Measurements from ENCODE around the gene OCLN.
"Not testable (repeated sequence)": the region's sequence is repeated elsewhere in the genome, so short reads cannot be mapped to it uniquely, and the experiment has no call there.

Gene OCLN

DNA sequence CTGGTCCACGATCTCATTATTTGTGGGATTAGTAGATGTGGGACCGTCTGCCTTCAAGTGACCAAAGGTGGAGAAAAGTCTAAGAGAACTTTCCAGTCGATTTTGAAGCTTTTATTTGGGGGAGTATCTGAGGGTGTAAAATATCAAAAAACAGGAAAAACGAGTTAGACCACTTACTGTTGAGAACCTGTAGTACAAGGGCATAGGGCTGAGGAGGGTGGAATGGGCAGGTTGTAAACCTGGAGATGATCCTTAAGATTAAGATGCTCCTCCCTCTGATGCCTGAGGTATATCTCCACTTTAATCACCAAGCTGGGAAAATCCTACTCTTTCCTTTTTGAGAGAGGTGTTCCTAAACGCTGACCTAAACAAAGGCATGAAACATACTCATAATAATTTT, 35.4 kb downstream of the OCLN start:
- DNase-seq (ENCODE audit: low read depth in 2 of 2): no peak

DNA sequence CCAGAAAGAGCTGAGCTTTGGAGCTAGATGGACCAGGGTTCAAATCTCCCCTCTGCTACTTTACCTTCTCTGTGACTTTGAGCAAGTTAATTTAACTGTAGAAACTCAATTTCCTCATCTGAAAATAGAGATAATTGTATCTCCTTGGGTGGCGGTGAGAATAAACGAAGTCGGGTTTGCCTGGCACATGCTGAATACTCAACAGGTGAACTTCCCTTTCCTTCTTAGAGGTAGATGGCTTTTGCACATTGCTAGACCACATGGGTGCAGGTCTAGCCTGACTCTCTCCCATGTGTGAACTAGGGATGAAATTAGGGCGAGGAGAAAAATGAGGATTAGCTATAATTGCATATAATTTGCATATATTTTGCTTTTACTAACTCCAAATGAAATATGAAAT, 36.0 kb downstream of the OCLN start:
- no peak for DNase-seq (ENCODE audit: low read depth in 2 of 2)

DNA sequence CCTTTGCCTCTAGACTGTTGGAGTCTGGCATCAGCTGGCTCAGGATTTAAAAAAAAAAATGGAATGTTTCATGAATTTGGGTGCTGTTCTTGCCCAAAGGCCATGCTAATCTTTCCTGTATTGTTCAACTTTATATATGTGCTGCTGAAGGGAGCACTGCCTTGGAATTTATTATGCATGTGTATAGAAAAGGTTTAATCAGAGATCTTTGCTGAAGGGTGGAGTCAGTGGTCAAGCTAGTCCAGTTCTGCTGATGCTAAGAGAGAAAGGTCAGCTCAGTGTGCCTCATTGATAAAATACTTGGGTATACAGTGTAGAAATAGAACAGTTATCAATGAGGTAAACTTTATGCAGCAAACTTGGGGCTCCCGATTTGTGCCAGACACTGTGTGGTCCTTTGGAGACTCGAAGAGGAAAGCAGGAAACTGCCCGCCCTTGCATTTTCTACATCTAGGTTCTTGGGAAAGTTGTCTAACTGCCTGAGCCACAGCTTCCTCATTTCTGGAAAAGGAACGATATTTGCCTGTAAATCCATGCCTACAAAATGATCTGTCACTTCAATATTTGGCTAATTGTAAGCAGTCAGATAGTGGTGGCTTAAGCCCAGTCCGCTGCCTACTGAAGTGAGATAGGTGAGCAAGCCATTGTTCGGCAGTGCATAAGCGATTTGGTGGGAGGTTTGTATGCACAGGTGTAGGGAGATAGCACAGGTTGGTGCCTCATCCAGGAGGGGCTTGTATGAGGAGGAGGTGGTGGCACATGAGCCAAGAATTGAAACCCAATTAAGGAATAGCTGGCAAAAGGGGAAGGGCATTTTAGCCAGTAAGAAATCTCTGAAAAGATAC, 38.2 kb downstream of the OCLN start:
- DNase-seq (ENCODE audit: low read depth in 2 of 2): no peak

DNA sequence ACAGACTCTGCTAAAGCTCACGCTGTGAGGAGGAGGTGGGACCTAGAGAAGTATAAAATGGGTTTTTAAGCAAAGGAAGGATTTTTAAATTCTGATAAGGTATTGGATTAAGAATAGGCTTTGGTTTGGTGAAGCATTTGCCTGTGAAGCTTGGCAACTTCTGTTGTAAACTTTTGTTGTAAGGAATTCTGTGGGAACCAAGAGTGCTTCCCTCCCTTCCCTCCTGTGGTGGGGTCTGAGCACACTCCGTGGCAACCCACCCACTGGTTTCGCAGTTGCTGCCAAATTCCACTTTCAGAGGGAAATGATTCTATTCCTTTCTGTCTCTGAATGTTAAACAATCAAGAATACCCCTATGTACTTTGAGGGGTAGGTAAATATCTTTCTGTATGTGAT, 38.8 kb downstream of the OCLN start:
- no peak for DNase-seq (ENCODE audit: low read depth in 2 of 2)

DNA sequence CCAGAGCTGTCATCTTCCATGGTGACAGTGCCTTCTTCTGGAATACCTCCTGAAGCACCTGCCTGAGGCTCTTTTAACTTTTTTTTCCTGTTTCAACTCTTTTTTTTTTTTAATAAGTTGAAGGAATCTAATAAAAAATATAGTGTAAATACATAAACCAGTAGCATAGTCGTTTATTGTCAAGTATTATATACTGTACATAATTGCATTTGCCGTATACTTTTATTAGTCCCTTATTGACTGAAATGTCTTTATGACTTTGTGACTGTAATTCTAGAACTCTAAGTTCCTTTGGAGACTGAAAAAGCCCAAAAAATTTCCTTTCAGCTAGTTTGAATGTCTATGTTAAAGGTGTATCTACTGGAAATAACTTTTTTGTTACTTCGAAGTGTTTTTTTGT, 45.3 kb downstream of the OCLN start:
- DNase-seq (ENCODE audit: low read depth in 2 of 2): not testable (repeated sequence)

DNA sequence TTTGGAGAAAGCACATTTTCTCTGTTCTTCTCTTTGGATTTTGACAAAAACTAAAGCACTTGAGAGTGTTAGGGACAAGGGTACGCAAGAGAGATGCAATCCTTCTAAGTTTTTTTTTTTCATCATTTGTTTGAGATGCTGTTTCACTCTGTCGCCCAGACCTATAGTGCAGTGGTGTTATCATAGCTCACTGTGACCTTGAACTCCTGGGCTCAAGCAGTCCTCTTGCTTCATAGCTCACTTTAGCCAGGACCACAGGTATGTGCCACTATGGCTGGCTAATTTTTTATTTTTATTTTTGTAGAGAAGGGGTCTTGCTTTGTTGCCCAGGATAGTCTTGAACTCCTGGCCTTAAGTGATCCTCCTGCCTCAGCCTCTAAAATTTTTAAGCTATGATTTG, 46.1 kb downstream of the OCLN start:
- DNase-seq (ENCODE audit: low read depth in 2 of 2): not testable (repeated sequence)

DNA sequence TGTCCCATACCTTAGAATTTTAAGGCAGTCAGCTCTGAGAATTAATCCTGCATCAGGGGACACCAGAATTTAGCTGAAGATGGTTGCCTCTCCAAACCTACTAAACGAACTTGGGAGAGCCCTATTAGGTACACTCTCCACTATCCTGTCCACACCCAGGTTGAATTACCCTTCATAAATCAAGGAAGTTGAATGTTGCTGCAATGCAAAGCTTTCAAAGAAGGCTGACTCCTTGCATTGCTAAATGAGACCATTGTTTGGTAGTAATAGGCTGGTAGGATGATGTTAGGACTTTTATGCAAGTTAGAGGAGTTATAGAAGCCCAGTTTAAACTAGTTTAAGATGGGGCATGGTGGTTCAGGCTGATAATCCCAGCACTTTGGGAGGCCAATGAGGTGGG, 48.8 kb downstream of the OCLN start:
- DNase-seq (ENCODE audit: low read depth in 2 of 2): not testable (repeated sequence)

DNA sequence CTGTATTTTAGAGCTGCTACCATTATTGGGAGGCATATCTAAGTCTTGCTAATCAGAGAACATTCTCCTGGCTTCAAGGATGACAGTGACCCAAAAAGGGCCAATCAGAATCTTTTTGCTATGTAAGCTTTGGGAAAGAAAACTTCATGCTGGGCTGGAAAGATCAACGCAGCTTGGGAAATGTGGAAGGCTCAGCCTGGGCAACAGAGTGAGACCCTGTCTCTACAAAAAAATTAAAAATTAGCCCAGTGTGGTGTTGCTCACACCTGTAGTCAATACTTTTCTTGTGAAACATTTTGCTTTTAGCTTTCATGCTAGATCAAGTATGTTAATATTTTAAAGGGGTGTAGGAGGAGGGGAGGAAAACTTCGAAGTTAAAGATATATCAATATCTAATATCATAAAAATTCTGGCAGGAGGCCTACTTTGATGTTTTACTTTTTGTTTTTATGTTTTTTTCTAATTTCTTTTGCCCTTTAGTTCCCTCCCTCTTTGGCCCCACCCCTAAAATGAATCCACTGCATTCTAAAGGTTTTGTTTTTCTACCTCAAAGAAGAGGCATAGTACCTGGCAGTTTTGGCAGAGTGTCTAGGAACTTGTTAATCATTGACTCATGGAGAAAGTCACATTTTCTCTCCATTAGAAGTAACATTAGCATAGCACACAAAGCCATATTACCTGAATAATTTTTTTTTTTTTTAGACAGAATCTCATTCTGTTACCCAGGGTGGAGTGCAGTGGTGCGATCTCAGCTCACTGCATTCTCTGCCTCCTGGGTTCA, 50.4 kb downstream of the OCLN start:
- DNase-seq (ENCODE audit: low read depth in 2 of 2): not testable (repeated sequence)

DNA sequence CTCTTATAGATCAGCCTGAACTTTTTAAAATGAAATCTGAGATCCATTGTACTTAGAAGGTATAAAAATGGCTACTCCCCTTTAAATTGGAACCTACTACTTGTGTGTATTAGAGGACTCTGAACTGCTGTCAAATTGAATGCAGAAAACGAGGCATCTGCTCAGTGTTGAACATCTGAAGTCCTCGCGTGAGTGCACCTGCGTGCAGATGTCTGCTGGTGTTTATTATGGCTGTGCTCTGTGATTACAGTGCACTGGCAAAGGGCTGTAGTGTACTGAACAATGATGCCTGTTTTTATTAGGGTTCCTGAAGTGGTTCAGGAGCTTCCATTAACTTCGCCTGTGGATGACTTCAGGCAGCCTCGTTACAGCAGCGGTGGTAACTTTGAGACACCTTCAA, 52.0 kb downstream of the OCLN start:
- not testable (repeated sequence) for DNase-seq (ENCODE audit: low read depth in 2 of 2)

DNA sequence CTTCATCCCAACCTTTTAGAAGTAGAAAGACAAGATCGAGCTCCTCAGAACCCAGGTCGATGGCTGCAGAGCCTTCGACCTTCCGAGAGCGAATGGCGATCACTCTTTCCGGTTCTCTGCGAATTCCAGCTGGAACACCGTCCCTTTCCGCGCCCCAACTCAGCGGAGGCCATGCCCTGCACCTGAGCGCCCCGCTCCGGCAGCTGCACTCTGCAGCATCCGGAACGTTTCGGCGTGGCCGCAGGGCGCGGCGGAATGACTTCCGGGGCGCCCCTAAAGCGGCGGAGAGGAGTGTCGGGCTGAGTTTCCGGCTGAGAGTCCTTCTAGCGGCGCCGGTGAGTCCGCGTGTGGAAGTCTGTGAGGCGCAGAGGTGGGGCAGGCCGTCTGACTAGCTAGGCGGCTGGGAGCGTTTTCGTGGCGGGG, 67.3 kb downstream of the OCLN start, which contains the start of gene GTF2H2C:
Gene GTF2H2C, plus strand, starts transcription at position 284 of the 423 bp plus-strand sequence. CDS start 4,942 bp downstream, outside the sequence.
- peak; percentile 37 to 39 for DNase-seq (ENCODE audit: low read depth in 2 of 2)

DNA sequence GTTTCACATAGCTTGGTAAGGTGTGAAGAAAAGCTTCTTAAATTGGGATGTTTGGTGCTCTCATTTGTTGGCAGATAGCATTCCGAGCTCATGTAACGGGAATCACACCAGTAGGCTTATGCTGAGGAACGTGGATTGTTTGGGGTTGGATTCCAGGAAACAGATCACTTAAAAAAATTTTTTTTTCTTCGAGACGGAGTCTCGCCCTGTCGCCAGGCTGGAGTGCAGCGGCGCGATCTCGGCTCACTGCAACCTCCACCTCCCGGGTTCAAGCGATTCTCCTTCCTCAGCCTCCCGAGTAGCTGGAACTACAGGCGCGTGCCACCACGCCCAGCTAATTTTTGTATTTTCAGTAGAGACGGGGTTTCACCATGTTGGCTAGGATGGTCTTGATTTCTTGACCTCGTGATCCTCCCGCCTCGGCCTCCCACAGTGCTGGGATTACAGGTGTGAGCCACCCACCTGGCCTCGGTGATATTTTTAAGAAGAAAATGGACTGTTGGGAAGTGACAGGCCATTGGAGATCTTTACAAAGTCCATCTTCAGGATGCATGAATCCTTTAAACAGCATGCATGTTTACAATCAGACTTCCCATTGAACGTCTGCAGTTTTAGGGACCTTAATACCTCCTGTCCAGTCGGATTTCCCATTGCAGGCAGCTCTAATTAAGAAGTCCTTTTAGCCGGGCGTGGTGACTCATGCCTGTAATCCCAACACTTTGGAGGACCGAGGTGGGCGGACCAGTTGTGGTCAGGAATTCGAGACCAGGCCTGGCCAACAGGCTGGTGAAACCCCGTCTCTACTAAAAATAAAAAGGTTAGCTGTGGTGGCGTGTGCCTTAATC, 68.2 kb downstream of the OCLN start:
- not testable (repeated sequence) for DNase-seq (ENCODE audit: low read depth in 2 of 2)

DNA sequence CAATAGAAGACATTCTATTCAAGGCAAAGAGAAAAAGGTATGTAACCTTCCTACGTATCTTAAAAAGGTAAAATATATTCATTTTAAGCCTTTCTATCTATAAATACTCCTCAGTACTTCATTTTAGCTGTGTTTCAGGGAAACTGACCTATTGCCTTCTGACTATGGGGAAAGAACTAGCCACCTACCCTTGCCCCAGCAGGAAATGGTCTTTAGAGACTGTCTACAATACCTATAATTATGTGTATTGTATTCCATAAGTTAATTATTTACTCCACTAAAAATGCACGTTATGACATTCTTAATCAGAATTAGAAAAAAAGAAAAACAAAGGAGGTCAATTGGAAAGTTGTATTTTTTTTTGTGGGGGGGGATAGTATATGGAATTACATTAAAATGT, 73.6 kb downstream of the OCLN start:
- not testable (repeated sequence) for DNase-seq (ENCODE audit: low read depth in 2 of 2)

DNA sequence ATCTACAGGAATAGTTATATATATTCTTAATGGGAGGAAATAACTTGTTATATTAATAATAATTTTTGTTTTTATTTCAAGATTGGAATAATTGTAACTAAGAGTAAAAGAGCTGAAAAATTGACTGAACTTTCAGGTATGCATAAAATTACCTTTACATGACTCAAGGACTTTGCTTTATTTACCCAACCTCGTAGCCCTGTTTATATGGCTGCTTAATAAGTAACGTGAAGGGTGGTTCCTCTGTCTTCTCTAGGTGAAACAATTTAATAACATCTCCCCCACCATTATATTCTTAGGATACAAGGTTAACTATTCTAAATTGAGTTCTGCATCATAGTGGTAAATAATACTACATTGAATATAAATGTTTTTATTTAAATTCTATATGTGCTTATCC, 75.5 kb downstream of the OCLN start:
- DNase-seq (ENCODE audit: low read depth in 2 of 2): not testable (repeated sequence)

DNA sequence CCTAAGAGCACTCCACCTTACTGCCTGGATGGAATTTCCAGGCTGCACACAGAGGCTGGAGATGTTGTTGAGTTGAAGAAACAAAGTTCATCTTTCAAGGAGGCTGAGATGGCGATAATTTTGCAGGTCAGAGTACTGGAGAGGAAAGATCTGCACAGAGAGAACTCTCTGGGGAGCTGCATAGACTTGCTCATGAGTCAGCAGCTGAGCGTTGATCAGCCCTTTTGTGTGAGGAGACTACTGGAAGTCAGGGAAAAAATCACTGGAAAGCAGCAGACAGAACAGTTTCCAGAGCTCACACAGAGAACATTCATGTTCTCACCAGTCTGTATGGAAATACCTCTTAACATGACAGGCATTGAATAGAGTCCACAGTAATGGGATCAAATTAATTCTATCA, 90.8 kb downstream of the OCLN start:
- not testable (repeated sequence) for DNase-seq (ENCODE audit: low read depth in 2 of 2)

DNA sequence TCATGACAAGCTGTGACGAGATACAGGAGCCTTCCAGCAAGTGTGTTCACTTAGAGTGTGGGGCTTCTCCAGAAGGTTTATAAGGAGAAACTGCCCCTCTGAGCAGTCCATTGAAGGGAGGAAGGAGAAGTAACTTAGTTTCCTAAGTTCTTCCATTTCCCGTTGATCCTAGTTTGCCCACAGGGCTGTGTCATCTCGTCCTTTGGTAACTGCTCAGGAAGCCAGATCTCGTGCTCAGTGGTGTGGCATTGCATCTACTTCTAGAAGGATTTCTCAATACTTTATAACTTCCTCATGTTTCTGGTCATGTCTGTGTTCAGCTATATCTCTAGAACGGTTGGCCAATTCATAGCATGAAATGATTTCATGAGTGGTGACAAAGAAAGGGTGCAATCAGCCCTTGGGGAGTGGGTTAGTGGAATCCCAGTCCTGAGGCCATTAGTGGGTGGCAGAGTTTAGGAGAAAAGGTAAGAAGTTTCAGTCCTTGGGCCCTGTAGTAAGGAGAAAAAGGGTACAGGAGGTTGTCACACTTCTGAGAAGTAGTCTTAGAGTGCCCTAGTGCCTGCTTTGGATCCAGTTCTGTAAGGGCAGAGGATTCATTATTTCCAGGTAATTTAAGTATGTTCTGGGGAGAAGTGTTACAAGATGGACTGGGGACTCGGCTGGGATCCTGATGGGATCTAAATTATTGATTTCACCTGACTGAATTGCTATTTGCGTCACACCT, 103.7 kb downstream of the OCLN start:
- DNase-seq (ENCODE audit: low read depth in 2 of 2): not testable (repeated sequence)

DNA sequence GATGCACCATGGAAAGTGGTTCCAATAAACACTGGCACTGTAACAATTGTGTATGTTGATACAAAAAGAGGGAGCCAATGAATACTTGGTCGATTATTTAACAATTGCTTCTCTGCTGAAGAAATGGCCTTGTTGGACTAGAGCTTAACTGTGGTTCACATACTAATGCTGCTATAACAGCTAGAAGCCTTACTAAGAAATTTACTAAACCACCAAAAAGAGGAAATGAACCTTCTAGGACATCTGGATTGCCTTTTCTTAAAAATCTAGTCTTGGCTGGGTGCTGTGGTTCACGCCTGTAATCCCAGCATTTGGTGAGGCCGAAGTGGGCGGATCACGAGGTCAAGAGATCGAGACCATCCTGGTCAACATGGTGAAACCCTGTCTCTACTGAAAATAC, 109.4 kb downstream of the OCLN start:
- not testable (repeated sequence) for DNase-seq (ENCODE audit: low read depth in 2 of 2)

DNA sequence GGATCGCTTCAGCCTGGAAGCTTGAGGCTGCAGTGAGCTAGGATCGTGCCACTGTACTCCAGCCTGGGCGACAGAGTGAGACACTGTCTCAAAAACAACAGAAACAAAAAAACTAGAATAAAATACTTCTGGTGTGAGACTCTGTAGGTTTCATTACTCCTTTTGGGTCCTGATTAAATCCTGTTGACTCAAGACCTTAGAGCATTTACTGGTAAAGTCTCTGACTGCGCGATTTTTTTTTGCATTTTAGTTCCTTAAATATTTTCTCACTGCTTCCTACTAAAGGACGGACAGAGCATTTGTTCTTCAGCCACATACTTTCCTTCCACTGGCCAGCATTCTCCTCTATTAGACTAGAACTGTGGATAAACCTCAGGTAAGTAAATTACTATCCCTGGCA, 114.2 kb downstream of the OCLN start:
- not testable (repeated sequence) for DNase-seq (ENCODE audit: low read depth in 2 of 2)

Data from activated CD4-positive, alpha-beta T cell treated with anti-CD3 and anti-CD28 coated beads for 24 hours (primary cell).